Lung microvascular endothelial cell (primary cell): ENCODE measurements around the gene MAGI1. TPM values are rescaled to one million over a fixed set of nuclear protein-coding genes. Genes with fewer than 3 reads are reported as not detected.
"Not testable (repeated sequence)": the region's sequence is repeated elsewhere in the genome, so short reads cannot be mapped to it uniquely, and the experiment has no call there.

Experiments used
- DNase-seq, 2 donors: peaks; one replicate each; pipeline versions ENCODE4 v3.0.0 to v3.0.0-alpha.2; 2010; ENCODE audit warnings: low read depth in 2 of 2
- total RNA-seq: library from RNA; depleted of rRNA; stranded (reverse); fragments of >200 nt; gene quantifications from 2 replicates; pipeline ENCODE4 v1.2.1, GENCODE V29; 2014

The MAGI1 gene
- total RNA-seq, 1 donor from 2014 or later = 76.4 TPM

DNA sequence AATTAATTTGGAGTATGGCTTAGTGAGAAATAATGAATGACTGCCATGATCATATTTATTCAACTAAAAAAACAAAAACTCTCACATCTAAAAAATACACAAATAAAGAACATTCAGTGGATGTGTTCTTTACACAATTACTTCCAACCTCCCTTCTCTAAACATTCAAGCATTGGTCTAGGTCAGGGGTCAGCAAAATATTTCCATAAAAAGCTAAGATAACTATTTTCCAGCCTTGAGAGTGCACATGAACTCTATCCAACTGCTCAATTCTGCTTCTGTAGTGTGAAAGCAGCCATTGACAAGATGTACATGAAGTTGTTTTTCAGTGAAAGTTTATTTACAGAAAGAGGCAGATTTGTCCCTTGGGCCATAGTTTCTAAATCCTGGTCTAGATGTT is 406.3 kb downstream of the MAGI1 start:
- DNase-seq = no peak

GRCh38 chr3:65628978-65629377 is 409.7 kb downstream of the MAGI1 start:
- DNase-seq = no peak

GRCh38 chr3:65627062-65627461 is 411.7 kb downstream of the MAGI1 start:
- DNase-seq = no peak

GRCh38 chr3:65625305-65625704 is 413.4 kb downstream of the MAGI1 start:
- peak; percentile 4 to 7 for DNase-seq

- no peak for DNase-seq
Measured at GRCh38 chr3:65623362-65623761, 415.4 kb downstream of the MAGI1 start.

DNA sequence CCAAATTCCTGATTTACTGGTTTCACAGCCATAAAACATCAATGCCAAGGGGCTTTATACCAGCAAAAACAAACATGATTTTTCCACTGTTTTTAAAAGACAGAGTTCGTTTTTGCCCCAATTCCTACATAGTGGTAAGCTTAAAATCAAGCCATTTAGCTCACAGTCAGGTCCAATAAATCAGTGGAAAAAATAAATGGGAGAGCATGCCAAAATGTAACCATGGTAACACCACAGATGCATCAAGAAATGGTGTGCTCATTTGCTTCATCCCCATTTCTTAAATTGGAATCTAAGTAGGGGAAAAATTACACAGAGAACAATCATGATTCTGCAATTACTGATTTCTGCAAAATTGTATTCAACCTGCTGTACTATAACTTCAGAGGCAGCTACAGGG is 418.8 kb downstream of the MAGI1 start:
- DNase-seq = peak; percentile 8 to 44

- peak; percentile 82 to 84 for DNase-seq
Measured at GRCh38 chr3:65619451-65619881, 419.3 kb downstream of the MAGI1 start.

DNA sequence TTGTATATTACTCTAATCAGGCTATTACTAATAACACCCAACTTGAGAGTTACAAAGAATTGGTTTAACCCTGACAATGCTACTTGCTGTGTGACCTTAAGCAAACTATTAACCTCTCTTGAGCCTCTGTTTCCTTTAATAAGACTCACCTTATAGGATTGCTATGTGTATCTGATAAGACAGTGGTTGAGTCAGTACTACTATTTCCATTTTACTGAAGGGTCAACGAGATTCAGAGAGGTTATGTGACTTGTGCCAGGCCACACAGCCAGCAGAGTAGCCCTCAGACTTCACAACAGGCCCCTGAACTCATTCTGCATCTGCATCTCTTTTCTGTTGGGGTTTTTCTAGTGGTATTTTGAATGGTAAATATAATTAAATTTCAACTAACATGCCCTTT is 420.1 kb downstream of the MAGI1 start:
- no peak for DNase-seq

- DNase-seq = no peak
Measured at GRCh38 chr3:65617787-65618186, 420.9 kb downstream of the MAGI1 start.

DNA sequence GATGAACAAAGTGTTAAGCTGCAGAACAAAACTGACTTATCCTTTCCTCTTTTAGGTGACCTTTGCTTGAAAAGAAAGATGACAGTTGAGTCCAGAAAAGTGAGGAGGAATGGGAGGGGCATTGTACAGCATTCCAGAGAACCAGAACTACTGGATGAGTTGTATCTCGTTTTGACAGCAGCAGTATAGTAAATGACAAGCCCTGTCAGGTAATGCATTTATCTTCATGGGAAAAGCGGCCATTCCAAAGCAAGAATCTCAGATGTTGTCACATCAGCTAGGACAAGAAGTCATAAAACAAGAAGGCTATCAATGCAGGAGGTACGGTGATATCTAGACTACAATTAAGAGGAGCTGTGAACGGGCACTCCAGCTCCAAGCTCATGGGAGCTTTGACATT is 421.5 kb downstream of the MAGI1 start:
- DNase-seq = no peak

GRCh38 chr3:65616563-65616962 is 422.2 kb downstream of the MAGI1 start:
- DNase-seq = no peak

DNA sequence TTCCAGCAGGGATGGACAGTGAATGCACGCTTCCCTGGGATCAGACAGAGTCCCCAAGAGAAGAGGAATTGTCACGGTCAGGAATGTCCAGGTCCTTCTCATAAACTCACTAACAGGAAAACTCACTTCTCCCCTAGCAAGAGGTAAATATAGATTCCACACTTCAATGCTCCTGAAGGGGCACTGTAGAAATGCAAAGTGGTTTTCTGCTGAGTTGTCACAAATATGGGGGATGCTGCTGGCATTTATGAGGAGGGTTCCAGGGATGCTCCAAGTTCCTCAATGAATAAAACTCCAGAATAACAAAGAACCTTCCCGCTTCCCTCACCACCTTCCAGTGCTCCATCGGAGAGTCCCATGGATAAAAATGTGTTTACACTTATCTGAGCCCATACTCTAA is 423.4 kb downstream of the MAGI1 start:
- no peak for DNase-seq

GRCh38 chr3:65614585-65614984 is 424.1 kb downstream of the MAGI1 start:
- DNase-seq = no peak

DNA sequence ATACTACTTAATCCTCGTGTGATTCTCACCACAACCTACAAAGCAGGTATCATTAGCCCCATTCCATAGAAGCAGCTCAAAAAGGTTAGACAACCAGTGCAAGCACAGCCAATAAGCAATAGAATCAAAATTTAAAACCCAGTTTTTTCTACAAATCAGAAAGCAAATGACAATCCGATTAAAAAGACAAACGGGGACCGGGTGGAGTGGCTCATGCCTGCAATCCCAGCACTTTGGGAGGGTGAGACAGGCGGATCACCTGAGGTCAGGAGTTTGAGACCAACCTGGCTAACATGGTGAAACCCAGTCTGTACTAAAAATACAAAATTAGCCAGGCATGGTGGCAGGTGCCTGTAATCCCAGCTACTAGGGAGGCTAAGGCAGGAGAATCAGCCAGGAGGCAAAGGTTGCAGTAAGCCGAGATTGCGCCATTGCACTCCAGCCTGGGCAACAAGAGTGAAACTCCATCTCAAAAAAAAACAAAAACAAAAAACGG is 430.7 kb downstream of the MAGI1 start:
- not testable (repeated sequence) for DNase-seq

GRCh38 chr3:65607101-65607500 is 431.6 kb downstream of the MAGI1 start:
- no peak for DNase-seq

DNA sequence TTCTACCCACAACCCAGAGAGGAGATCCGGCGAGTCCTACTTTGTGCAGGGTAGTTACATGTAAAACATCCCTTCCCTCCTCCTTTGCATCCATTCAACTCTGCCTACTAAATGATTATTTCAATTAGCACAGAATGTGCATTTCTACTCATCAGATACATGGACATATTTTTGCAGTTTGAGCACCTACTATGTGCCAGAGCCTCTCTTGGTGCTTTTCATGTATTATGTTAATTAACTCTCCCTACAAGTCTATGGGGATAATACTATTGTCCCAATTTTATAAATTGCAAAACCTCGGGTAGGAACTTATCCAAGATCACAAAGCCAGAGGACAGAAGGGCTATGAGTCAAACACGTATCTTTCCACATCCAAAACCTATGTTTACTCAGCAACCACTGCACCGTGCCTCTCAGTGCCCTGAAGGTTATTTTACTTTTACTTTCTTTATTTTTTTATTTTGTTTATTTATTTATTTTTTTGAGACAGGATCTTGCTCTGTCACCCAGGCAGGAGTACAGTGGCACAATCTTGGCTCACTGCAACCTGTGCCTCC is 432.8 kb downstream of the MAGI1 start:
- DNase-seq = no peak

DNA sequence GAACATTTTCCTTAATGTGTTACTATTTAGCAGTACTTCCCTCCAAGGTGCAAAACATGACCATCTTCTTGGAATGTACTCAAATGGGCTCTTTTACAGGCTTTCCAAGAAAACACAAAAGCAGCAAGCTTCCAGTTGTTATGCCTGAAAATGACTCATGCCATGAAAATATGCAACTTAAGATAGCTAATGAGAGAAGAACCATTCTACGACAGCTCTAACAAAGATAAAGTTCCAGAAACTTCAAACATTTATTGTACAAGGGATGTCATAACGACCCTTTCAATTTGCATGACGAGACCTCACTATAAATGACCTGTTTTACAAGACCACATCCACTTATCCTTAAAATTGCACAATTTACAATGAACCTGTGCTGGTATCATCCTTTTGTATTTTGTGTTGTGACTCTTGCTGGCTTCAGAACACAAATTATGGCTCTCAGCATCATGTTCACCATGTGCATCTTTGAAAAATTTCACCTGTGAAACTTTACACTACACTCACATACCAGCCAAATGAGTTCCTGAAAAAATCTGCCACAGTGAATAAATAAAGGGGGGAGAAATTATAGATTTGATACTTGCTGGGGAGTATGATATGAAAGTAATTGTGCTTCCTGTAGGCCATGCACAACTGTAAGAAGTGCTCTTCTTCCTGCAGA is 433.7 kb downstream of the MAGI1 start:
- peak in 1 of 2 donors; percentile 4 for DNase-seq

DNA sequence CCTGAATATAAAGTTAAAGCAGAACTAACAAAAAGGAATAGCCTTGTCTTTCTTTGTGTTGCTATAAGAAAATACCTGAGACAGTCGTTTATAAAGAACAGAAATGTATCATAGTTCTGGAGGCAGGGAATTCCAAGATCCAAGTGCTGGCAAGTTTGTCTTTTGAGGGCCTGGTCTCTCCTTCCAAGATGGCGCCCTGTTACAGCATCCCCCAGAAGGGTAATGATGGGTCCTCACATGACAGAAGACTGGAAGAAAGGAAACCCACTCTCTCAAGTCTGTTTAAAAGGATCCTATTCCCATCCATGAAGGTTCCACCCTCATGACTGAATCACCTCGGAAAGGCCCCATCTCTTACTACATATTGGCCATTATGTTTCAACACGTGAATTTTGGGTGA is 435.1 kb downstream of the MAGI1 start:
- DNase-seq = no peak

DNA sequence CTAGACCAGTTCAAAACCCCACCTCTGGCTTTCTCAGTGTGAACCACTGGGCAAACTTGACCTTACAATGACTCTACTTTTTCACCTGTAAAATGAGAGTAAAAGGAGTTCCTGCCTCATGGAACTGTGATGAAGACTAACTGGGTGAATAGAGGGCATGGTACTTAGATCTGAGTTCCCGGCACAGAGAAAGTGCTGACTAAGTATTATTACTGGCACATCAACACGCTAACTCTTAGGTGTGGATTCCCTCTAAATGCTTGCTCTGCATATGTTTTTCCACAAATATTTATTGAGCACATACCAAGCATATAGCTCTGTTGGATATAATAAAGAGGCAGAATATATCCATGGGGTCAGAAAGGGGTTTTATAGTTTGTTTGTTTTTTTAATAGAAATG is 437.8 kb downstream of the MAGI1 start:
- DNase-seq = no peak

DNA sequence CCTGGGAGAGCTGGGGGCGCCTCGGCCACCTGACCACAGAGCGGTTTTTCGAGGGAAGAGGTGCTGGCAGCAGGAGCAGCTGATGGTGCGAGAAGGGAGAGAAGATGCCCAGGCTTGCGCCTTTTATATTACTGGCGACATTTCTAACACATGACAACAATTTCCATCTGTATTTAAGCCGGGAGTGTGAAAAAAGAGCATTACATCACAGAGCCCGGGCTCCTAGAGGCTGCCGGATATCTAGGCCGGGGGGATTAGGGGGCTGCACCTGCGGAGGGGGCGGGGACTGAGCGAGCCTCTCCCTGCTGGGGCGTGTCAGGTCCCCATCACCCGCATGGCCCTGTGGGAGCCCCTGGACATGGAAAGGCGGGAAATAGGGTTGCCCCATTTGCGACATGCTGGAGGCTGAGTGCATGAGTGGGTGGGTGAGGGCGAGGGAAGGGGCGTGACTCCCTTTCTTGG is 440.7 kb downstream of the MAGI1 start:
- DNase-seq = no peak

- DNase-seq = peak in 1 of 2 donors; percentile 11
Measured at GRCh38 chr3:65597226-65597951, 441.3 kb downstream of the MAGI1 start.

GRCh38 chr3:65596571-65597225 is 442.0 kb downstream of the MAGI1 start:
- no peak for DNase-seq
